Inflammatory macrophage treated with lipopolysaccharide for 4 hours (primary cell): Measurements from ENCODE around the gene SLCO1A2.

Source experiments
- DNase-seq: peaks from one replicate; pipeline ENCODE4 v3.0.0-alpha.2; 2020

SLCO1A2 gene

GRCh38 chr12:21328578-21328977, 6.1 kb downstream of the SLCO1A2 start:
- no peak for DNase-seq

- no peak for DNase-seq
Observed at GRCh38 chr12:21324551-21324950, 10.2 kb downstream of the SLCO1A2 start.

GRCh38 chr12:21323736-21324135, 11.0 kb downstream of the SLCO1A2 start:
- DNase-seq: no peak

GRCh38 chr12:21308785-21309184, 25.9 kb downstream of the SLCO1A2 start:
- no peak for DNase-seq

- no peak for DNase-seq
Observed at GRCh38 chr12:21305661-21306060, 29.1 kb downstream of the SLCO1A2 start.

- DNase-seq: peak; percentile 32
Observed at GRCh38 chr12:21300632-21301031, 34.1 kb downstream of the SLCO1A2 start.

GRCh38 chr12:21296751-21297406, 37.8 kb downstream of the SLCO1A2 start:
- peak; percentile 8 for DNase-seq

GRCh38 chr12:21296348-21296747, 38.4 kb downstream of the SLCO1A2 start:
- no peak for DNase-seq

GRCh38 chr12:21294176-21294575, 40.5 kb downstream of the SLCO1A2 start:
- DNase-seq: no peak

GRCh38 chr12:21292111-21292510, 42.6 kb downstream of the SLCO1A2 start:
- no peak for DNase-seq

- no peak for DNase-seq
Observed at GRCh38 chr12:21289698-21290097, 45.0 kb downstream of the SLCO1A2 start.

- no peak for DNase-seq
Observed at GRCh38 chr12:21276826-21277225, 57.9 kb downstream of the SLCO1A2 start.

- DNase-seq: peak; percentile 15
Observed at GRCh38 chr12:21265932-21266331, 68.8 kb downstream of the SLCO1A2 start.

GRCh38 chr12:21264232-21264631, 70.5 kb downstream of the SLCO1A2 start:
- no peak for DNase-seq

- no peak for DNase-seq
Observed at GRCh38 chr12:21257172-21257571, 77.5 kb downstream of the SLCO1A2 start.

GRCh38 chr12:21252070-21252469, 82.6 kb downstream of the SLCO1A2 start:
- DNase-seq: no peak

GRCh38 chr12:21248679-21249078, 86.0 kb downstream of the SLCO1A2 start:
- no peak for DNase-seq

GRCh38 chr12:21239866-21240265, 94.9 kb downstream of the SLCO1A2 start:
- no peak for DNase-seq

GRCh38 chr12:21234395-21234794, 100.3 kb downstream of the SLCO1A2 start:
- DNase-seq: no peak

- no peak for DNase-seq
Observed at GRCh38 chr12:21223930-21224329, 110.8 kb downstream of the SLCO1A2 start.

- DNase-seq: no peak
Observed at GRCh38 chr12:21221778-21222177, 112.9 kb downstream of the SLCO1A2 start.

- no peak for DNase-seq
Observed at GRCh38 chr12:21221072-21221471, 113.6 kb downstream of the SLCO1A2 start.

- no peak for DNase-seq
Observed at GRCh38 chr12:21220266-21220665, 114.5 kb downstream of the SLCO1A2 start.

GRCh38 chr12:21219206-21219605, 115.5 kb downstream of the SLCO1A2 start:
- DNase-seq: no peak
